ENCODE results near the gene ANKRD35.

ANKRD35 gene

GRCh38 chr1:145895471-145895870 lies 9.8 kb upstream of the ANKRD35 start:
- no peak for DNase-seq (ENCODE audit: low spot score)

- no peak for DNase-seq (ENCODE audit: low spot score)
Observed at GRCh38 chr1:145893306-145894055, 7.8 kb upstream of the ANKRD35 start.

GRCh38 chr1:145892486-145893087 lies 6.9 kb upstream of the ANKRD35 start:
- DNase-seq (ENCODE audit: low spot score), result no peak

GRCh38 chr1:145891587-145892485 lies 6.2 kb upstream of the ANKRD35 start:
- peak; percentile 42 for DNase-seq (ENCODE audit: low spot score)

- no peak for DNase-seq (ENCODE audit: low spot score)
Observed at GRCh38 chr1:145891143-145891542, 5.5 kb upstream of the ANKRD35 start.

GRCh38 chr1:145889722-145890121 lies 4.1 kb upstream of the ANKRD35 start:
- DNase-seq (ENCODE audit: low spot score), result no peak

GRCh38 chr1:145887631-145888030 lies 2.0 kb upstream of the ANKRD35 start:
- DNase-seq (ENCODE audit: low spot score), result no peak

GRCh38 chr1:145886816-145887215 lies 1.1 kb upstream of the ANKRD35 start:
- DNase-seq (ENCODE audit: low spot score), result no peak

GRCh38 chr1:145886390-145886789 lies 724 bp upstream of the ANKRD35 start:
- DNase-seq (ENCODE audit: low spot score), result no peak

GRCh38 chr1:145884675-145885074 lies 991 bp downstream of the ANKRD35 start:
- no peak for DNase-seq (ENCODE audit: low spot score)

- no peak for DNase-seq (ENCODE audit: low spot score)
Observed at GRCh38 chr1:145879775-145880174, 5.9 kb downstream of the ANKRD35 start.

- DNase-seq (ENCODE audit: low spot score), result no peak
Observed at GRCh38 chr1:145878724-145879123, 6.9 kb downstream of the ANKRD35 start.

- no peak for DNase-seq (ENCODE audit: low spot score)
Observed at GRCh38 chr1:145877923-145878486, 7.7 kb downstream of the ANKRD35 start.

- no peak for DNase-seq (ENCODE audit: low spot score)
Observed at GRCh38 chr1:145874646-145875045, 11.0 kb downstream of the ANKRD35 start.

- DNase-seq (ENCODE audit: low spot score), result peak; percentile 24
Observed at GRCh38 chr1:145871994-145872924, 13.4 kb downstream of the ANKRD35 start.

- no peak for DNase-seq (ENCODE audit: low spot score)
Observed at GRCh38 chr1:145868232-145868631, 17.4 kb downstream of the ANKRD35 start.

GRCh38 chr1:145863282-145864018 lies 22.2 kb downstream of the ANKRD35 start:
- DNase-seq (ENCODE audit: low spot score), result no peak

- DNase-seq (ENCODE audit: low spot score), result peak; percentile 72
Observed at GRCh38 chr1:145859491-145860023, 26.1 kb downstream of the ANKRD35 start.

- DNase-seq (ENCODE audit: low spot score), result peak; percentile 93
Observed at GRCh38 chr1:145858901-145859490, 26.7 kb downstream of the ANKRD35 start, which contains the start of gene PIAS3. Gene PIAS3 (minus strand): TSS chr1:145859081. CDS start chr1:145858990, 91 bp downstream.
